ENCODE data around the gene PLPP1.

The PLPP1 gene

DNA sequence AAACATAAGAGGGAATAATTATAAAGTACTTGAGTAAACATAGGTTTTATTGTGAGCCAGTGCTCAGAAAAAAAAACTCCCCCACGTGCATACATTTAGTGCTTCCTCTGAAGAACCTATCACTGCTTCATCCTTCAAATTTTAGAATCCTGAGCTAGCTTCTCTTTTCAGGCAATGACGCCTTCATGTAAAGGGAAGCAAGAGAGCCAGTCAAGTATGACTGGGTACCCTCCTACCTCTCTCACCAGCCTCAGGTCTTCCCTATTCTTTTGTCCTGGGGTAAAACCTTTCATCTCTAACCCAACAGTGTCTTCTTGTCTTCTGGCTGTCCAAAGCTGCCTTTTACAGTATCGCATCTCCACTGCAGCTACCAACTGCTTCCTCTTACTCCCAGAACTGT, 32.0 kb downstream of the PLPP1 start:
- no peak for DNase-seq (ENCODE audit: low spot score)

GRCh38 chr5:55498457-55498856, 36.3 kb downstream of the PLPP1 start:
- DNase-seq (ENCODE audit: low spot score), result no peak

GRCh38 chr5:55497712-55498111, 37.1 kb downstream of the PLPP1 start:
- DNase-seq (ENCODE audit: low spot score), result no peak

DNA sequence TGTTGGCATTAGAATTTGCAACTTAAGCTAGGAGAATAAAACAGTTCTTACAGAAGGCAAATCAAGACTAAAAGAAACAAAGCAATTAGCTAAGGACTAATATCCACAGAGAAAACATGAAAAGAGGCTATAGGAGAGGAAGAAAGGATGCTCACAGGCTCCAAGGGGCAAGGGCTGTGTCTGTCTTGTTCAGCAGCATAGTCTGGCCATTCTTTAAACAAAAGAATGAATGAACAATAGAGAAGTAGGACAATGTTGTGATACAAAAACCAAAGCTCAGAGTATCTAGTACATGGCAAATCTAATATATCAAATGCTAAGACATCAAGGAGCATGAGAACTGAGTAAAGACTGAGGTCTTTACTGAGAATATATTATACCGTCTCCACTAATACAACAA, 39.5 kb downstream of the PLPP1 start:
- no peak for DNase-seq (ENCODE audit: low spot score)

DNA sequence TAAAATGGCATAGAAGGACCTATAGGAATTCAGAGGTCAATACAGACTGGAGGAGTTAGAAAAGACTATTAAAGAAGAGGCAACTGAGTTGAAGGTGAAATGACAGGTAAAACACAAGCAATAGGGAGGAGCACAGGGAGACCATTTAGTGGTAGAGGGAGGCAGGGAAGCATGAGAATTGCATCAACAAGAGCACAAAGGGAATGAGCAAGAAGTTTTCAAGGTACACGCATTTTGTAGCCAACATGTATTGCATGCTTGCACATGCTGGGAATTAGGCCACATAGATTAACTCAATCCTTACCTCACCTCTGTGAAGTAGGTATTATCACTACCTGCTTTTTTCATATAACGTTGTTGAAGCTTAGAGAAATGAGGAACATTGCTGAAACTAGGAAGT, 42.3 kb downstream of the PLPP1 start:
- no peak for DNase-seq (ENCODE audit: low spot score)

GRCh38 chr5:55485073-55485472, 49.7 kb downstream of the PLPP1 start:
- no peak for DNase-seq (ENCODE audit: low spot score)

GRCh38 chr5:55484531-55484930, 50.2 kb downstream of the PLPP1 start:
- no peak for DNase-seq (ENCODE audit: low spot score)

DNA sequence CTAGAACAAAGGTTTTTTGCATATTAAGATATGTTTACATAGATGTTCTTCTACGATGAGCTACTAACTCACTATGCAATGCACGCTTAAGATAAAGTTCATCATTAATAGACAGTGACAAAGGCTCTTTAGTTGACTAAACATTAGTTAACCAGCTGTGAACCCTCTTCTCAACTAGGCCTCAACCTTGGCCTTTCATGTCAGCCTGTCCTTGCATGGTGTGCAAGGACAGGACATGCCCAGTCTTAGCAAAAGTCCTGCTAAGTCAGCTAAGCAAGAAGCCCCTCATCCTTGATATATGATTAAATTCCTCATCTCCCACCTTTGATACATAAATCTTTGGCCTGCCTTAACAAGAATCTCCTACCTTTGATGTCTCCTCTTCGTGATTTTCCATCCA, 50.9 kb downstream of the PLPP1 start:
- DNase-seq (ENCODE audit: low spot score), result no peak

- no peak for DNase-seq (ENCODE audit: low spot score)
These were observed 53.4 kb downstream of the PLPP1 start for GRCh38 chr5:55481293-55481855.

DNA sequence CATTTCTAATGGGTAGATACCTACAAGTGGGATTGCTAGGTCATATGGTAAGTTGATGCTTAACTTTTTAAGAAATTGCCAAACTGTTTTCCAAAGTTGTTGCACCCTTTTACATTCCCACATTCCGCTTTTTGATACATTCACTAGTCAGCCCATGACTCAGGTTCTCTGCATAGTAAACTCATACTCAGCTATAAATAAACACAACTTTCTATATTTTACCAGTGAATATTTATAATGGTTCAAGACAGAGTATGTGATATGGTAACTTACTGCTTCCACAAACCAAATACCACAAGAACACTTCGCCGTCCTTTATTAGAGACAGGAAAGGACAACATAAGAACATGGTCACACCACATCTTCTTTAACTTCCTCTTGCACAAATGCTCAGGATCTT, 54.0 kb downstream of the PLPP1 start:
- no peak for DNase-seq (ENCODE audit: low spot score)

GRCh38 chr5:55472642-55473041, 62.1 kb downstream of the PLPP1 start:
- no peak for DNase-seq (ENCODE audit: low spot score)

- no peak for DNase-seq (ENCODE audit: low spot score)
These were observed 63.3 kb downstream of the PLPP1 start for GRCh38 chr5:55471468-55471867.

- no peak for DNase-seq (ENCODE audit: low spot score)
These were observed 64.5 kb downstream of the PLPP1 start for GRCh38 chr5:55470282-55470681.

- DNase-seq (ENCODE audit: low spot score), result no peak
These were observed 64.9 kb downstream of the PLPP1 start for GRCh38 chr5:55469839-55470238.

GRCh38 chr5:55467862-55468551, 66.8 kb downstream of the PLPP1 start:
- no peak for DNase-seq (ENCODE audit: low spot score)

DNA sequence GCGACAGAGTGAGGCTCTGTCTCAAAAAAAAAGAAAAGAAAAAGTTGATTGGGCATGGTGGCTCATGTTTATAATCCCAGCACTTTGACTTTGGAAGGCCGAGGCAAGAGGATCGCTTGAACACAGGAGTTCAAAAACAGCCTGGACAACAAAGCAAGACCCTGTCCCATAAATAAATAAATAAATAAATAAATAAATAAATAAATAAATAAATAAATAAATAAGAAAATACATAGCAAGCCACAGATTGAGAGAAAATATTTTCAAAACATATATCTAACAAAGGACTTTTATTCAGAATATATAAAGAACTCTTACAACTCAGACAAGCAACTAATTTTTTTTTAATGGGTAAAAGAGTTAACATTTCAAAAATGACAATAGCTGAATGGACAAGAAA, 71.2 kb downstream of the PLPP1 start:
- no peak for DNase-seq (ENCODE audit: low spot score)

GRCh38 chr5:55459572-55459971, 75.2 kb downstream of the PLPP1 start:
- no peak for DNase-seq (ENCODE audit: low spot score)

- no peak for DNase-seq (ENCODE audit: low spot score)
These were observed 78.4 kb downstream of the PLPP1 start for GRCh38 chr5:55456216-55456895.

DNA sequence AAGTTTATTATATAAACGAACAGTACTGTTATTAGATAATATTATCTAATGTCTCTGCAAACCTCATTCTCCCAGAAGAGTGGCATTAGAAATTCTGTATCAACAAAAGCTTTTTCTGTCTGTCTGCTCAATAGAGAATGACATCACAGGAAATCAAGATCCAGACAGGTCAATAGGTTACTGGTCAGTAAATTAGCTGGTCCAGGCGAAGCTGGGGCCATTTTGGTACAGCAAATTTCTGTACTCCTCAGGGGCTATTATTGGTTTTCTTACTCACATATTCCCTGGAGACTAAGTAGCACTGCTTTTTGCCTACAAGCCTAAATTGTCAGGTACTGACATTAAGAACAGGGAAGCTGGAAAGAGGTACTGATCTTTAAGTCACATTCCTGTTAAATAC, 80.5 kb downstream of the PLPP1 start:
- no peak for DNase-seq (ENCODE audit: low spot score)

GRCh38 chr5:55453211-55453610, 81.6 kb downstream of the PLPP1 start:
- DNase-seq (ENCODE audit: low spot score), result no peak

GRCh38 chr5:55451976-55452375, 82.8 kb downstream of the PLPP1 start:
- DNase-seq (ENCODE audit: low spot score), result no peak

DNA sequence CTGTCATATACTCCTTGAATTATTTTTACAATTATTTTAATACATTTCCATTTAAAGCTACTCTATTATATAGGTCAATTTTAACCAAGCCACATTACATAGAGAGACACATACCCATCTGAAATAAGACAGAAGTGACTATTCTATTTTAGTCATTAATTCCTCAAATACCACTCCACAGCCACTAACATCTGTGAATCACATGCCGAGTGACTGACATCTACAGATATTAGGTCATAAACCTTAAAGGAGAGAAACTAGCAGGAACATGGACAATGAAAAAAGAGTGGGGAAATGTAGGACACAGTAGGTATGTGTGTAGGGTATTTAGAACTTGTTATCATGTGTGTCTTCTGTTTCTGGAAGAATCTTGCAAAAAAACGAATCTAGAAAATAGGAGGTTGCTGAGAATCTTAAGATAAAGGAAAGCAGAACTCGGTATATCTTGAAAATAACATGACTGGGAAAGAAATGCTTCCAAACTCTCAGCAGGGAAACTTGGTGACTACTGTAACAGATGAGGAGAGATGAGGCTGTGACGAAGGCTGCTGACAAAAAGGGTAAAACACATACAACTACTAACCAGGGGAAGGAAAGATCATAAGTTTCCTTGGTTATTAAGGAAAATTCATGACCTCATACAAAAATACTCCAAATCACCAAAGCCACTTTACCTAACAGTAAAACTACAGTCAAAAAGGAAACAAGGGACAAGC, 84.6 kb downstream of the PLPP1 start:
- no peak for DNase-seq (ENCODE audit: low spot score)

Measured in ecto neural progenitor cell (in vitro differentiated cells).